HUES64 (cell line): ENCODE data around the gene LMAN2L.

Experiments used
- H3K27ac ChIP-seq: 2 replicates; pipeline ENCODE4 v1.7.0; 2013; ENCODE audit warnings: low read depth, low read length, inconsistent platforms
- H3K27me3 ChIP-seq: 2 replicates; pipeline ENCODE4 v1.6.1; 2013; ENCODE audit warnings: mild to moderate bottlenecking, low read length; ENCODE audit not compliant: insufficient read depth
- H3K36me3 ChIP-seq: 2 replicates; pipeline ENCODE4 v1.6.1; 2013; ENCODE audit warnings: mild to moderate bottlenecking, low read length; ENCODE audit not compliant: insufficient read depth
- H3K4me1 ChIP-seq: 2 replicates; pipeline ENCODE4 v1.6.1; 2013; ENCODE audit warnings: mild to moderate bottlenecking, low read length, moderate library complexity; ENCODE audit not compliant: insufficient read depth
- H3K4me3 ChIP-seq: 2 replicates; pipeline ENCODE4 v1.5.1; 2013; ENCODE audit warnings: mild to moderate bottlenecking, low read length, moderate library complexity
- H3K9ac ChIP-seq: 2 replicates; pipeline ENCODE4 v1.6.1; 2013; ENCODE audit warnings: mild to moderate bottlenecking, low read depth, low read length
- H3K9me3 ChIP-seq: 2 replicates; pipeline ENCODE4 v1.6.1; 2013; ENCODE audit warnings: low read depth, low read length; ENCODE audit not compliant: insufficient read depth
- WGBS: fragments of 150-250, 120-280 bp; methylation state at CpG from one replicate; pipeline ENCODE4 v1.1.7; 2013; ENCODE audit warnings: missing lambda C conversion rate; 5-methylcytosine and 5-hydroxymethylcytosine counted together

The LMAN2L gene

DNA sequence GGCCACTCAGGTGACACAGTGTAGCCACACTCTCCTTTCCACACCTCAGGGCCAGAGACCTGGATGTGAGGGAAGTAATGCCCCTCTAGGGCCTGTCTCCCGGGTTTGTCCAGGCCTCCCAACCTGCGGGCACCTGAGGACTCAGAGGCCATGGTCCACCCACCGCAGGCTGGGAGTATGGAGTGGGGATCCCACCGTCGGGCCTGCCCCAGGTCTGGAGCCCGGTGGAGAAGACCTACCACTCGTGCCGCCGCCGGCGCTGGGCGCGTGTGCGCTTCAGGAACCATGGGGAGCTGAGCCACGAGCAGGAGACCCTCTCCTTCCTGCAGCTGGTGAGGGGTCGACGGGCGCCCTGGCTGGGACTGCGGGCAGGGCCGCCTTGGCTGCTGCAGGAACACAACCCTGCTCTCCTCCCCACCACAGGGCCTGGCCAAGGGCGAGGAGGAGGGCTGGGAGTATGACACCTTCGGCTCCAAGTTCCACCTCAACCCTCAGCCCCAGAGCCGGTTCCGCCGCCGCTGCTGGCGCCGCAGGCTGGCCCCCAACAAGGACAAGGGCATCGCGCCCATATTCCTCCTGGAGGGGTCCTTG, 48.7 kb downstream of the LMAN2L start:
- no peaks in the 10 kb centered on the region; the same call in 1 of the 2 replicates for H3K27me3 ChIP-seq
- no peak overlapping the region for H3K27ac ChIP-seq
- no peak overlapping the region for H3K4me3 ChIP-seq
- no peak overlapping the region for H3K9ac ChIP-seq
- 94% methylated on average over 30 of the region's 30 CpGs for WGBS
- no peaks in the 10 kb centered on the region for H3K4me1 ChIP-seq
- H3K9me3 ChIP-seq: no peaks in the 10 kb centered on the region
- no peaks in the 10 kb centered on the region for H3K36me3 ChIP-seq

DNA sequence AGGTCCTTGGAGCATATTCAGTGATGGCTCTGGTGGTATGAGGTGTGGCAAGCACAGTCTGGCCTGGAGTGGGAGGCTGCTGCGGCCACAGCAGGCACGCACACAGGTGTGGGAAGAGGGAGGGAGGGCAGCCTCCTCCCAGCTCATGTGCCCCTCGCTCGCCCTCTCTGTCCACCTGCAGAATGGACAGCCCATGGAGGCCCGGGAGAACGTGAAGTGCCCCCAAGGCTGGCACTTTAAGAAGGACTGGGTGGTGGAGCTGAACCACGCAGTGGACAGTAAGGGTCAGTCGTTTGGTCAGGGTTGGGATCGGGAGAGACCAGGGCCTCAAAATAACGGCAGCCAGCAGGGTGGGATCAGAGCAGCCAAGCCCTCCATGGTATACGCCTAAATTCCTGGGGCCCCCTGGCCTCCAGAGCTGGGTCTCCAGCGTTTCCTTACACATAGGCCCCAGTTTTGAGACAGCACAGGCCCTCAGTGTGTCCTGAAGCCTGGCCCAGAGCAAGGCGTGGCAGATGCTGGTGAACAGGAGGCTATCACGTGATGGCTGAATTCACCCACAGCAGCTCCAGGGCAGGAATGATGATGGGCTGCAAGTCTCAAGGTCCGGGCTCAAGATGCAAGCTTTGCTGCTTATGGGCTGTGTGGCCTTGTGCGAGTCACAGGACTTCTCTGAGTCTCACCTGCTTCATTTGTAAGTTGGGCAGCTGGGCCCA, 49.4 kb downstream of the LMAN2L start:
- H3K9ac ChIP-seq: no peak overlapping the region
- H3K4me1 ChIP-seq: no peaks in the 10 kb centered on the region
- WGBS: 91% methylated on average over 16 of the region's 16 CpGs
- no peak overlapping the region for H3K4me3 ChIP-seq
- H3K36me3 ChIP-seq: no peaks in the 10 kb centered on the region
- H3K27me3 ChIP-seq: no peaks in the 10 kb centered on the region; the same call in 1 of the 2 replicates
- H3K9me3 ChIP-seq: no peaks in the 10 kb centered on the region
- H3K27ac ChIP-seq: no peak overlapping the region

DNA sequence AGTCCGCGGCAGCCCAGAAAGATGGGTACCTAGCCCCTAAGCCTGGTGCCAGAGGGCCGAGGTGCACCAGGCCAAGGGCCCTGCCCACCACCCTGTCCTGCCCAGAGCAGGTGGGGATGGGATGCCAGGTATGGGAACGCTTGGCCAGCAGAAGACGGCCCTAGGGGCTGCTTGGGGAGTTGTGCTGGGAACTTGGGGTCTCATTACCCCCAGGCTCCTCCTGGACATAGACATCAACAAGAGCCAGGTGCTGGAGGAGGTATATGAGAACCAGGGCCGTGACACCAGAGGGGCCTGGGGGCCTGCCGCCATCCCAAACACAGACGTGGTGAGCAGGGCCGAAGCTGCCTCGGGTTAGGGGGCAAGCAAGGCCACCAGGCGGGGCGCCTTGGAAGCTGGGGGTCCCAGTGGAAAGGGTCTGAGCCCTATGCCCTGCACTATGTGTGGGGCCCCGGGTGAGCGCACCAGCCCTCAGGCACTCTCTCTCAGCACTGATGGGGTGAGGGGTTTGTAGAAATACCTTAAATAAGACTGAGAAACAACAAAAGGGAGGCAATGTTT, 50.4 kb downstream of the LMAN2L start:
- Histone ChIP-seq H3K27me3 (no peaks in the 10 kb centered on the region; the same call in 1 of the 2 replicates), H3K4me1 (no peaks in the 10 kb centered on the region), H3K9ac (no peak overlapping the region), H3K4me3 (no peak overlapping the region), H3K9me3 (no peaks in the 10 kb centered on the region), H3K36me3 (no peaks in the 10 kb centered on the region), H3K27ac (no peak overlapping the region)
- 92% methylated on average over 14 of the region's 14 CpGs for WGBS

DNA sequence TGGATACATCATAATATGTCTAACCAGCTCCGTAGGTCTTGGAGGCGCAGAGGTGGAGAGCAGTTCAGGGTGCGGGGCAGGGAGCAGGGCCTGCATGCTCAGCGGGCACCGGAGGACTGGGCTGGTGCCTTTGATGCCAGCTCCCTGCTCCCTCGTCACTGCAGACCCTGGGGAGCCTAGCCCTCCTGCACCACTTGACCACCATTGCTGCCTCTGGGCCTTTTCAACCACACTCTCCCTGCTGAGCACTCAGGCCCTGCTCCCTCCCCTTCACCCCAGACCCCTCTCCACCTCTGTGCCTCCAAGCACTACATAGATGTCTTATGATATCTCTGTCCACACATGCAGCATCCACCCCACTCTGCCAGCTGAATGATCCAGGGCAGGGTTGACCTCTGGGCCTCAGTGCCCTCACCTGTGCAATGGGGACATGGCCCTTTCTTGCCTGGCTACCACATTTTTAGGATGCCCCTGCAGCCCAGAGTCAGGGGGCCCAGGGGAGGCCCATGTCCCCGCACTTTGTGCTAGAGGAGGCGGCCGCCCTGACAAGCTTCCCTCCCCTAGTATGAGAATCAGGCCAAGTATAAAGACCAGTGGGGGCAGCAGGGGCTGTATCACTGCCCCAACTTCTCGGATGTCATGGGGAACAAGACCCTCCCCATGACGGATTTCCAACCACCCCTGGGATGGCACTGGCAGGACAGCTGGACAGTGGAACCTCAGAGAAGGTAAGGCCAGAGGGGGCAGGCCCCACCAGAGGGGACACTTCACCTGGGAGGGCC, 51.0 kb downstream of the LMAN2L start:
- Histone ChIP-seq H3K36me3 (no peaks in the 10 kb centered on the region), H3K9ac (no peak overlapping the region), H3K27me3 (no peaks in the 10 kb centered on the region; the same call in 1 of the 2 replicates), H3K9me3 (no peaks in the 10 kb centered on the region), H3K4me1 (no peaks in the 10 kb centered on the region), H3K4me3 (no peak overlapping the region), H3K27ac (no peak overlapping the region)
- 90% methylated on average over 11 of the region's 11 CpGs for WGBS

DNA sequence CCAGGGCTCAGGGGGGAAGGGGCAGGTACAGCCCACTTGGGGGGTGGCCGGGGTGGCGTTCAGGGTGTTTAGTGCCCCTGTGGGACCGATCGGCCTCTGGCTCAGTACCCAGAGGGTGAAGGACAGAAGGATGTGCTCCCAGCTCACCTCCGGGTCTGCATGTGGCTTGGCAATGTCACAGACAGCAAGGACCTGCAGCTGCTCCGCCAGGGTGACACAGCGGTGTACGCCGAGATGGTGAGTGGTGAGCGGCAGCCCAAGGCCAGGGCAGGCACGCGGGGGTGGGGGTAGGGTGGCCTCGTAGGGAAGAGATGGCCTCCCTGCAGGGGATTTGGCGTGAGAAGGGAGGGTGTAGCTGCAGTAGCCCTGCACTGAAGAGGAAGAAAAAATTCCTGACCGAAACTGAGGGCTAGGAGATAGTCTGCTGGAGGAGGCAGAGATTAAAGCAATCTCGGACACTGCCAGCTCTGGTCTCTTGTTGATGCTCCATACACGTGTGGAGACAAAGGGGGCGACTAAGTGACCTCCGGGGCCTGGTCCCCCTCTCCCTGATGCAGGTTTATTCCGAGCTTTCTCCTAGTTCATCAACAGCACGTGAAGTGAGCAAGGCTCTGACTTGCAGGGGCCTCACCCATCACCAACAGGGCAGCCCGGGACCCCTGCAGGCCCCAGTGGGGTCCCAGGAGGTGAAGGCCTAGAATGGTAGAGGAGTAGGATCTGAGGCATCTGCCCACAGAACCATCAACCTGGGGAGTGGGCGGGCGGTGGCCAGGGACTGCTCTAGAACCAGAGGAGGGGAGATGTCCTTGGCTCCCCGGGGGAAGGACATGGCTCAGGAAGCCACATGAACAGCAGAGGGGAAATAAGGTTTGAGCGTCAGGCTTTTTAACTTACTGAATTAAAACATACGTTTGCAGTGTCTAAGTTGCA, 51.9 kb downstream of the LMAN2L start:
- no peak overlapping the region for H3K27ac ChIP-seq
- no peak overlapping the region for H3K9ac ChIP-seq
- H3K4me1 ChIP-seq: no peaks in the 10 kb centered on the region
- no peak overlapping the region for H3K4me3 ChIP-seq
- H3K9me3 ChIP-seq: no peaks in the 10 kb centered on the region
- 85% methylated on average over 27 of the region's 27 CpGs for WGBS
- no peaks in the 10 kb centered on the region; the same call in 1 of the 2 replicates for H3K27me3 ChIP-seq
- no peaks in the 10 kb centered on the region for H3K36me3 ChIP-seq

DNA sequence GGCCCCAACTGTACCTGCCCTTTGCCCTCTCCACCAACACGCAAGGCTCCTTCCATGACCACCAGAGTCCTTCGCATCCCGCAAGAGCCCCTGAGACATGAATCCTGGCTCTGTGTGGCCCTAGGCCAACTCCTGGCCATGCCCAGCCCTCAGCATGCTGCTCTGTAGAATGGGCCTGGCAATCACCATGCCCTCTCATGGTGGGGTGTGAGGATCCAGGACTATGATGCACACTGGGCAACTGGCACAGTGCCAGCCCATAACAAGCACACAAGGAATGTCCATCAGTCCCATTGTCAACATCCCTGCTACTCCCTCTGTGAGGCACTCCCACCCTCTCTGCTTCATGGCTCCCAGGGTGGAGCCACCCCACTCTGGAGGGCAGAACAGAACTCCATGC, 52.6 kb downstream of the LMAN2L start:
- Histone ChIP-seq H3K36me3 (no peaks in the 10 kb centered on the region), H3K27me3 (no peaks in the 10 kb centered on the region; the same call in 1 of the 2 replicates), H3K4me3 (no peak overlapping the region), H3K9me3 (no peaks in the 10 kb centered on the region), H3K27ac (no peak overlapping the region), H3K9ac (no peak overlapping the region), H3K4me1 (no peaks in the 10 kb centered on the region)
- WGBS: 96% methylated on average over 3 of the region's 3 CpGs

DNA sequence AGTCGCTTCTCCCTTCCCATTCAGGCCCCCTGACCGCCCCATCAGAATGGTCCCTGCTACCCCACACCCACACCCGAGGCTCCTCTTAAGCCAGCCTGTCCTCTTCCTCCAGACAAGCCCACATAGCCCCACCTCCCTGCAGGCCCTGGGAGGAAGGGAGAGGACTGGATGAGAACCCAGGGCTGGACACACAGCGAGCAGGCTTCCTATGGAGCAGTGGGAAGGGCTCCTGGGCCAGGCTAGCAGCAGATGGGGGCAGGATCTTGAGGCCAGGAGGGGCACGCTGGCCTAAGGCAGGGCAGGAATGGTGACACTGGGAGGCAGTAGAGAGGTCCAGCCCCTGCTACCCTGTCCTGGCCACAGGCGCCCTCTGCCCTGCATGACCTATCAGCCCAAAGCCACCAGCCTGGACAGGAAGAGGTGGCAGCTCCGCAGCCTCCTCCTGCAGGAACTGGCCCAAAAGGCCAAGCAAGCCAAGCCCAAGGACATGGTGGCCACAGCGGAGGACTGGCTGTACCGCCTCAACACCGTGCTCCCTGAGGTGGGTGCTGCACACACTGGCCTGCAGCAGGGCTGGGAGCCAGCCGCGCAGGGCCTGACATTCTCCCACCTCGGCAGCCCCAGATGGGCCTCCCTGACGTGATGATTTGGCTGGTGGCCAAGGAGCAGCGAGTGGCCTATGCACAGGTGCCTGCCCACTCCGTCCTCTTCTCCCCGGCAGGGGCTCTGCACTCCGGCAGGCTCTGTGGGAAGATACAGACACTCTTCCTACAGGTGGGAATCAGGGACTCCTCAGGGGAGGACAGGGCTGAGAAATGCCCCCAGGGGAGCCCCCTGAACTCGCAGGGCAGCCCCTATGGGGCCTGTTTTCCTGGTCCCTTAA, 54.0 kb downstream of the LMAN2L start:
- Histone ChIP-seq H3K36me3 (no peaks in the 10 kb centered on the region), H3K9me3 (no peaks in the 10 kb centered on the region), H3K27ac (no peak overlapping the region), H3K27me3 (no peaks in the 10 kb centered on the region; the same call in 1 of the 2 replicates), H3K4me3 (no peak overlapping the region), H3K4me1 (no peaks in the 10 kb centered on the region), H3K9ac (no peak overlapping the region)
- 85% methylated on average over 19 of the region's 19 CpGs for WGBS

DNA sequence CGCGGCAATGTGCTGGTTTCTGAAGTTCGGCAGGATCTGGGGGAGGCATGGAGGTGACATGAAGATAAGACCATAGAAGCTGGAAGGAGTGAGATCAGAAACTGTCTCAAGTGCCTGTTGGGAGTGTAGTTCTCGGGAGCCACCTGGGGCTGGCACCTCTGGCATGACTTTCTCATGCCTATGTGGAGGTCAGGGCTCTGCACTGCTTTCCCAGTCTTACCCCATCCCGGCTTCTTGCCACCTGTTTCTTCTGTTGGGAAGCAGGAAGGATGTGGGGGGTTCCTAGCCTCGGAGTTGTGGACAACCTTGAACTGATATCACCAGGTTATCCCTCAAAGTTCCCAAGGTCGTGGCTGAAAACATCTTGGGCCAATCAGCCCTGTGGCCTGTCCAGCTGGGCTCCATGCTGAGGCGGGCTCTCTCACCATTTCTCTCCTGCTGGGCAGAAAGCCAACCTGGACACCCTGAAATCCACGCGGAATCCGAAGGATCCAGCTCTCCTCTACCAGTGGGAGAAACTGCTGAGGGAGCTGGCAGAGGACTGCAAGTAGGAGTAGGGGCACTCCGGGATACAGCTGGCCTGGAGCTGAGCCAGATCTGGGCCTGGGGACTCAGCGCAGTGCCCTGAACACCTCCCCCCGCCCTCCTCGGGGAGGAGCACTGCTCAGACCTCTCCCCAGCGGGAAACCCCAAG, 54.8 kb downstream of the LMAN2L start:
- Histone ChIP-seq H3K9me3 (no peaks in the 10 kb centered on the region), H3K27me3 (no peaks in the 10 kb centered on the region), H3K4me1 (no peaks in the 10 kb centered on the region), H3K9ac (no peak overlapping the region), H3K36me3 (no peaks in the 10 kb centered on the region), H3K4me3 (no peak overlapping the region), H3K27ac (no peak overlapping the region)
- WGBS: 89% methylated on average over 16 of the region's 16 CpGs

DNA sequence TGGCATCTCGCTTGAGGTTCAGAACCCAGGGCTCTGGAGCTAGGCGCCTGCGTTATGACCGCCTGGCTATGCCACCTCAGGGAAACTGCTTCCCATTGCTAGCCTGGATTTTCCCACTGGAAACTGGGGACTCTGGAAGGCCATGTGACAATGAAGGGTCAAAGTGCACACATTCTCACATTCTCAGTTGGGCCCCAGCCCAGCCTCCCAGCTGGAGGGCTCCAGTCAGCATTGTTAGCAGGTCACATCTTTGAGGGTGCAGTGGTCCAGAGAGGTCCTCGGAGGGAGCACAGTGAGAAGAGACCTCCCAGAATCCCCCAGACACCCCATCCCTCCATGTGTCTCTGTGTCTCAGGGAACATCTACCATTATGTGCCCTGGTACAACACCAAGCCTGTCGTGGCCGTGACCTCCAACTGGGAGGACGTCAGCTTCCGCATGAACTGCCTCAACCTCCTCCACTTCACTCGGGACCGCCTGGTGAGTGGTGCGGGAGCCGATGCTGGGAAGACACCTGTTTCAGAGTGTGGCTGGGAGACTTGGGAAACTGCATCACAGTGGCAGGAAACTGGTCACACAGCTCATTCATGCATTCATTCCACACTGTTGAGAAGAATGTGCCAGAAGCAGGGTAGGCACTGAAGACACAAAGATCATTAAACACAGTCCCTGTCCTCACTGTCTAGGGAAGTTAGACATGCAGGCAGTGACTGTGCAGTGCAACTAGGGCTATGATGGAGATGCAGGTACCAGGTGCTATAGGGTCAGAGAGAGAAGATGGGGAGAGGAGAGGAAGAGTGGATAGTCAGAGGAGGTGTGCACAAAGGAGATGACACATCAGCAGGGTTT, 55.7 kb downstream of the LMAN2L start:
- H3K27ac ChIP-seq: no peak overlapping the region
- no peak overlapping the region for H3K9ac ChIP-seq
- H3K27me3 ChIP-seq: no peaks in the 10 kb centered on the region
- WGBS: 94% methylated on average over 13 of the region's 13 CpGs
- no peaks in the 10 kb centered on the region for H3K4me1 ChIP-seq
- H3K9me3 ChIP-seq: no peaks in the 10 kb centered on the region
- H3K4me3 ChIP-seq: no peak overlapping the region
- no peaks in the 10 kb centered on the region for H3K36me3 ChIP-seq
